ENCODE data around the gene RASAL3.
"Not testable (repeated sequence)": the region's sequence is repeated elsewhere in the genome, so short reads cannot be mapped to it uniquely, and the experiment has no call there.

The RASAL3 gene

DNA sequence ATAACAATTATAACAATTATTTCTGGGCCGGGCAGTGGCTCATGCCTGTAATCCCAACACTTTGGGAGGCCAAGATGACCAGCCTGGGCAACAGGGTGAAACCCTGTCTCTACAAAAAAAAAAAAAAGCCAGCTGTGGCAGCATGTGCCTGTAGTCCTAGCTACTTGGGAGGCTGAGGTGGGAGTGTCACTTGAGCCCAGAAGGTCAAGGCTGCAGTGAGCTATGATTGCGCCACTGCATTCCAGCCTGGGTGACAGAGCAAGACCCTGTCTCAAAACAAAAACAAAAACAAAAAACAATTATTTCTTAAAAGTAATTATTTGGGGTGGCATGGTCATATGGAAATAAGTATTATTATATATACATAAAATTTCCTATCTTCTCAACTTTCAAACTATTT, 53.0 kb downstream of the RASAL3 start:
- not testable (repeated sequence) for H3K4me3 Mint-ChIP-seq, DNase-seq, H3K27me3 Mint-ChIP-seq, H3K9me3 Mint-ChIP-seq
- peaks cover 67% of the 10 kb centered on the region for H3K36me3 Mint-ChIP-seq (ENCODE audit: low read depth)
- peak overlapping the region; percentile 47 for H3K27ac Mint-ChIP-seq
- H3K4me1 Mint-ChIP-seq (ENCODE audit: low read depth), result peaks cover 50% of the 10 kb centered on the region

DNA sequence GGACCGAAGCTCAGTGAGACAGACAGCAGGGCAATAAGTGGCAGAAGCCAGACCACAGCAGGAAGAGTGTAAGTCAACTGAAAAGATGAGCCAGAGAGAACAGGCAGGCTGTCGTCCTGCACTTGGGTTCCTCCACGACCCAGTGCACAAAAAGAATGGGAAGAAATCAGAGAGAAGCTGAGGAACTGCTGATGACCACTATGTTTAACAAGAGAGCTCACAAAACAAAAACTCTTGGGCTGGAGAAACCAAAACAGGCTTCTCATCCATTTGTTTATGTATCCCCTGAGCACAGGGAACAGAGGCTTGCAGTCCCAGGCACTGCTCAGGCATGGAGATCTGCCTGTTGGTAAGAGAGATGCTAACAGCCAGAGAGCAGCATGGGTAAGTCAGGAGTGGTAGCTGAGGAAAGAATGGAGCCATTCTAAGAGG, 59.5 kb downstream of the RASAL3 start:
- Mint-ChIP-seq H3K4me3 (no peak overlapping the region), H3K4me1 (ENCODE audit: low read depth) (peaks cover 36% of the 10 kb centered on the region), H3K9me3 (no peaks in the 10 kb centered on the region), H3K36me3 (ENCODE audit: low read depth) (peaks cover 90% of the 10 kb centered on the region), H3K27ac (peak overlapping the region; percentile 73), H3K27me3 (no peaks in the 10 kb centered on the region)
- no peak for DNase-seq

DNA sequence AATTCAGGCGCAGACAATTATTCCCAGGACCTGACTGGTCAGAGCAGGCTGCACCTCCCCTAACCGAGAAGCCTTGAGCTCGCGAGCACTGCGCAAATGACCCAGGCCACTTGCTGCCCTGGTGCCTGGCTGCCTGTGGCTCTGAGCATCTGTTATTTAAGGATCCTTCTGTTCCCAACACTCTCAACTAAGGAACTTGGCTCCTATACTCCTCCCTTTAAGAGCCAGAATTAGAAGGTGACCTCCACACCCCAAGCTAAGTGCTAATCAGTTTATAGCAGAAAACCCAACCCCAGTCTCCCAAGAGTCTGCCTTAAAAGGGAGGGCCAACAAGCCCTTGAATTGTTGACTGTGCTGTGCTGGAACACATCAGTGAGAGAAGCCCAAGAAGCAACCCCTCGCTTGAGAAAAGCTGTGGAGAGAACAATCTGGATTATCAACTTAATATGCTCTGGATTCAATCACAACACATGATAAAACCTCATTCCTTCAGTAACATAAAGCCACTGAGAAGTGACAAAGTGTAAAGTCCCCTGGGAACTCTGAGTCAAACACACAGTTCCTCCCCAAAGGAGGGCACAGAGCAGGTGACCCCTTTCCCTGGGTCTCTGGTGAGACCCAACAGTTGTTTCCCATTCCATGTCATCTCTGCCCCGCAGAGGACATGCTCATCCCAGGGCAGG, 60.1 kb downstream of the RASAL3 start:
- H3K27ac Mint-ChIP-seq, result peak overlapping the region; percentile 73
- no peaks in the 10 kb centered on the region for H3K27me3 Mint-ChIP-seq
- H3K4me3 Mint-ChIP-seq, result no peak overlapping the region
- DNase-seq, result no peak
- H3K4me1 Mint-ChIP-seq (ENCODE audit: low read depth), result peaks cover 30% of the 10 kb centered on the region
- H3K36me3 Mint-ChIP-seq (ENCODE audit: low read depth), result peaks cover 90% of the 10 kb centered on the region
- no peaks in the 10 kb centered on the region for H3K9me3 Mint-ChIP-seq

DNA sequence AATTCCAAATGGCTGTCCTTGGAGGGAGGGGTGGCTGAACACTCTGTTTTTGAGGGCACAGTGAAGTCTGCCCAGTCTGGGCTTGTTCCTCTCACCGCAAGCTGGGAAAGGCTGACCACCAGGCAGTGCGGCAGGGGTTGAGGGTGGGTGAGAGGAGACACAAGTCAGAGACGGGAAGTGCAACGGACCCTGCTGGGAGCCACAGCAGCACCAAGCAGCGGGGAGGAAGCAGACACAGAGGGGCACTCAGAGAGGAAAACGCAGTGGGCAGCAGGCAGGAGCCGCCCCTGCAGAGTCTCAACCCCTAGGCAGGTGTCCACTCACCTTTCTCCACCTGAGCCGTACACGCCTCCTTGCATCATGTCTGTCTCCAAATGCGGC, 61.2 kb downstream of the RASAL3 start:
- no peak overlapping the region for H3K4me3 Mint-ChIP-seq
- no peak overlapping the region for H3K27ac Mint-ChIP-seq
- H3K36me3 Mint-ChIP-seq (ENCODE audit: low read depth), result peaks cover 88% of the 10 kb centered on the region
- no peaks in the 10 kb centered on the region for H3K9me3 Mint-ChIP-seq
- H3K4me1 Mint-ChIP-seq (ENCODE audit: low read depth), result peaks cover 28% of the 10 kb centered on the region
- DNase-seq, result no peak
- H3K27me3 Mint-ChIP-seq, result no peaks in the 10 kb centered on the region

DNA sequence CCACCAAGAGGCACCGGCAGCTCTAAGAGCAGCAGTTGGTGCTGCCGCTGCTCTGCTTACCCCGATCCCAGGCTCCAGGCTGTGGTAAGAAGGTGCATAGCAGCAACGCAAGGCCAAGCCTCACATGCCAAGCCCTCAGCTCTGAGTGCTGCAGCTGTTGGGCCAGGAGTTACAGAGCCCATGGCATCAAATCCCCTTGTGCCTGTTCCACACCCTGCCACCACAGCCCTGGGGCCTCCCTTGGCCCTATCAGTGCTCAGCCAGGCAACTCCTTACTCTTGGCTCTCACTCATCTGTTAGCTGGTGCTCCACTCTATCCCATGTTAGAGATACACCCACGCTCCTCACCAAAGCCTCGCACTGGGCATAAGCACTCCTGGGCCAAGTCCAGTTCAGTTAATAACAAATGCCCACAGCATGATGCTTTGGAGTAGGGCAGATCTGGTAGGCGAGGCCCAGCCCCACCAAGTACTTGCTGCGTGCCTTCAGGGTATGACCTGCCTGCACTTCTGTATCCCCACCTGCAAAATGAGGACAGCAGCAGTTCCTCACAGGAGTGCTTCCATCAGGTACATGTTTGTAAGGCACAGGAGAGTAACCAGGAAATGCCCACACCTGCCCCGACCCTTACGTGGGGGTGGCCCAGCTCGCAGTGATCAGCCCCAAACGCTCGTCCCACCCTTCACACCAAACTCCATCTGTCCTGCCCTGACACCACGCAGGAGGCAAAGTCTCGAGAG, 61.8 kb downstream of the RASAL3 start:
- no peaks in the 10 kb centered on the region for H3K27me3 Mint-ChIP-seq
- no peaks in the 10 kb centered on the region for H3K9me3 Mint-ChIP-seq
- H3K4me1 Mint-ChIP-seq (ENCODE audit: low read depth), result peaks cover 23% of the 10 kb centered on the region
- H3K27ac Mint-ChIP-seq, result no peak overlapping the region
- H3K4me3 Mint-ChIP-seq, result no peak overlapping the region
- peaks cover 88% of the 10 kb centered on the region for H3K36me3 Mint-ChIP-seq (ENCODE audit: low read depth)
- DNase-seq, result no peak
